GM21367 (cell line): ENCODE measurements around the gene EIF3L.

Source experiments
- ATAC-seq: cut with Tn5 transposase; IDR thresholded peaks from one replicate; pipeline ENCODE4 v1.9.1; 2021; ENCODE audit not compliant: unreplicated experiment

The EIF3L gene

DNA sequence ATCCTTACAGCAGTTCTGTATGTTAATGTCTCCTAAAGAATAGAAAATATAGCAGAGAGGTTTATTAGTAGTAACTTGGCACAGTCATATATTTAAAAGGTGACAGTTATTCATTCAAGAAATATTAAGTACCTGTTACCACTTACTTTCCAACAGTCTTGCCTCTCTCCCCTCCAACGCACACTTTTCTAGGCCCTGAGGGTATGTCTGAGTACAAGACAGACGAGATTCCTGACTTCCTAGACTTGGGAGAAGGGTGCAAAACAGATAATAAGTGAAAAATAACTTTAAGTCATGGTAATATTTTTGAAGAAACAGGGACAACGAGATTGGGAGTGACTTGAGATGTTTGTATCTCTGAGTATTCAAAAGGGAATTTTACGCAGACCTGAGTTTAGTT, 1.6 kb downstream of the EIF3L start:
- ATAC-seq, result no peak

DNA sequence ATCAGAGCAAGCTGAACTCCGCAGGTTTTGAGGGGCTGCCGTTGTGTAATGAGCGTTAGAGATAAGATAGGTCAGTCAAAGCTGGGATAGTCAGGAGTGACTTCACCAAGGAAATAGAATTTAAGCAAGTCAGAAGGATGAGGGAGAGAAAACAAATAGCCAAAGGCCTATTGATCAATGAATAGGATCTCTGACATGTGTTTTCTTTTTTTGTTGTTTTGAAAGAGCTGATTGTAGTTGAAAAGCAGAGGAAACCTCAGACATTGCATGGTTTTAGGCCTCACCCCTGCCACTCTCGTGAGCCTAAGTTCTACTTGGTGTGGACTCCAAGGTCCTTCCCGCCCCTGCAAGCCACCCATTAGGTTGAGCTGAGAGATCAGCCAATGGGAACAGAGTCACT, 3.2 kb downstream of the EIF3L start:
- ATAC-seq, result no peak

DNA sequence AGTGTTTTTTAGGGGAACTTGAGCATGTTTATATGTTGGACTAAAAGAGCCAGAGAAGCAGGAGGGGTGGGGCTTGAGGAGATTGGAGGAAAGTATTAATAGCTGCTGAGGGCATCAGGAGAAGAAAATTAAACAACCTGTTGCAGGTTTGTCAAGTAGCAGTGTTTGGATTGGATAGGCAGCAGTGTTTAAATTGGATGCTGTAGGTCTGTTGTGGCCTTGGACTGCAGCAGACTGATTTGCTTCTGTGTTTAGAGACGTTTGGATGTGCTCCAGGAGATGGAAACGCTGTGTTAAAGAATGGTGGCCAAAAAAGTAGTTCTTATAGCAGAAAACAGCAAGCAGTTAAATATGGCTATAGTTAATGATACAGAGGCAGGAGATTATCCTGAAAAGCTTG, 5.7 kb downstream of the EIF3L start:
- no peak for ATAC-seq

DNA sequence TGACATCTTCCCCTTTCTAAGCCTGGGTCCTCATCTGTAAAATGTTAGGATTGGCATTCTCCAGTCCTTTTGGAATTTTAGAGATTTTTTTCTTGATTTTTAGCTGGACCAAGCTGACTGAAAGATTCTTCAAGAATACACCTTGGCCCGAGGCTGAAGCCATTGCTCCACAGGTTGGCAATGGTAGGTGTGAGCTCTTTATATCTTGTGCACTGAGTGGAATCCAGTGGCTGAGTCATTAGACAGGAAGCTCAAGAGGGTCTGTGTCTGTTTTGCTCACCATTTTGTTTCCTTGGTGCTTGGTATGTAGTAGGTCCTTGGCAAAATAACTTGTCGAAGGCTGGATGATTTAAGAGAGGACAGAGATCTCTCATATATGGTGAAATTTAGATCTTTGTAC, 6.2 kb downstream of the EIF3L start:
- no peak for ATAC-seq

DNA sequence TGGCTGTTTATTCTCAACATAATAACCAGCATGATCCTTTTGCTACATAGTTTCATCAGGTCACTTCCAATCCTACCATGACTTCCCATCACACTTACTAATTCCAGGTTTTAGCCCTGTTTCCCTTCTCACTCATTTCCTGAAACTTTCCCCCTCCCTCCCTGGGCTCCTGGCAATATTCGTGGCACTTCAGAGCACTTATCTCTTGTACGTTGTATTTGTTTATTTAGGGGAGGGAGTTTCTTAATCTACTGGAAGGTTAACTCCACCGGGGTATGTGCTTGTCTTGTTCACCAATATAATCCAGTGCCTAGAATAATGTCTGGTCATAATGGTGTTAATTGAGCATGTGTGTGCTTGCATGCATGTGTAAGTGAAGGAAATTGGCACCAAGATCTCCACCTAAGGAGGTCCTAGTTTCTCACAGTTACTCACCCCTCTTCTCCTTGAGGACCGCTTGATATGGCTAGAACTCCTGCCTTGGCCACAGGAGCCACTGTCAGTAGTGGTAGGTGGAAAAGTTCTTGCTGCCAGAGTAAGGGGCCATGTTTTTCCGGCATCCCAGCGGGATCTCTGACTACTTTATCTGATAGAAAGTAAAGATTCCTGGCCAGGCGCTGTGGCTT, 11.7 kb downstream of the EIF3L start:
- ATAC-seq, result no peak

DNA sequence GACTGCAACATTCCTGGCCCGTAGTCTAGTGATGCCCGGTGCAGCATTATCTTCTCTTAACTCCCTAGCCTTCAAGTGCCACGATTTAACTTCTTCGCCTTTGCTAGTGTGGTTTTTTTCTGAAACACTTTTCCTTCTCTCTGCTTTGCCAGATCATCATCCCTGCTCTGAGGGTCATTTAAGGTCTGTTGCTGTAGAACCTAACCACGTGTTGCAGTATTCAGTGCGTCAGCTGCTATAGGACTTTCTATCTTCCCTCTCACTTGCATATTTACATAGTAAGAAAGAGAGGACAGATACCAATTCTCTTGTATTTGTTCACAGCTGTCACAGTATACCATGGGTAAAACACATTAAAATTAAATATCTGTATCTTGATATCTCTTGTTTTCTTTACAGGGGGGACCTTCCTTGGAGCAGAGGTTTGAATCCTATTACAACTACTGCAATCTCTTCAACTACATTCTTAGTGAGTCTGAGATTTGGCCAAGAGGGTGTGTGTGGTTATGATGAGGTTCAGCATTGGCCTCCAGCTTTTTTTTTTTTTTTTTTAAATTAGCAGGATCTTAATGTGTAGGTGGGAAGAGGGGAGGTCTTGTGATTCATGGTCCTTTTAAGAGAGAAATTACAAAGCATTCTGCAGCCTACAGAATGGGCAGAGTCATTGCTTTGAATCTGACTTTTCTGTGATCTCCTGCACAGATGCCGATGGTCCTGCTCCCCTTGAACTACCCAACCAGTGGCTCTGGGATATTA, 13.5 kb downstream of the EIF3L start:
- ATAC-seq, result no peak

DNA sequence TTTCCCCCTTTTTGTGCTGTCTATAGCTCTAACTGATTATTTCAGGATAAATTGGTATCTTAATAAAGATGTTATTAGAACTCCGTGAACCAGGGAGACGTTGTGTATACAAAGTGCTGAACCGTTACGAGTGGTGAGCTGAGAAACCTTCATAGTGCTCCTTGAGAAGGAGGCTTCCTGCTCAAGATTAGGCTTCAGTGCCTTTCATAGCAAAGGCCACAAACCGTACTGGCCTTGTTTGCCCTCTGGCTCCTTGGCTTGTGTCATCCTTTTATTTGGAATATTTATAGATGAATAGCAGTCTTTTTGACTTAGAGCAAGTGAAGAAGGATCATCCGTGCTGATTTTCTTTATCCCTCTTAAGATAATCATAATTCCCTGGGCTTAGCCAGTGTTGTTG, 16.3 kb downstream of the EIF3L start:
- no peak for ATAC-seq

DNA sequence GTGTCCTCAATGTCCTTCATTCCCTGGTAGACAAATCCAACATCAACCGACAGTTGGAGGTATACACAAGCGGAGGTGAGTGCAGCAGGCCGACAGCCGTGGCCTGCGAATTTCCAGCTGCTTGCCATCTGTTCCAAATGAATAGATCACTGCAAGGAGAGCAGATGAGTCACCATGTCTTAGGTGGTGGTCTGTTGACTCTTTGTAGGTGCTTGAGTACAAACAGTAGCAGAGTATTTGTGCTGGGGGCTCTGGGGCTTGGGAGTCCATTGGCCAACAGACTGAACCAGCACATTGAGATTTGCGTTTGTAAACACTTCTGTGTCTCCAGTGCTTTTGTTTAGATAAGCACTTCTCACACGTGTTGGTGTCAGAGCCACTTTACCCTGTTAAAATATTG, 21.1 kb downstream of the EIF3L start:
- ATAC-seq, result no peak

DNA sequence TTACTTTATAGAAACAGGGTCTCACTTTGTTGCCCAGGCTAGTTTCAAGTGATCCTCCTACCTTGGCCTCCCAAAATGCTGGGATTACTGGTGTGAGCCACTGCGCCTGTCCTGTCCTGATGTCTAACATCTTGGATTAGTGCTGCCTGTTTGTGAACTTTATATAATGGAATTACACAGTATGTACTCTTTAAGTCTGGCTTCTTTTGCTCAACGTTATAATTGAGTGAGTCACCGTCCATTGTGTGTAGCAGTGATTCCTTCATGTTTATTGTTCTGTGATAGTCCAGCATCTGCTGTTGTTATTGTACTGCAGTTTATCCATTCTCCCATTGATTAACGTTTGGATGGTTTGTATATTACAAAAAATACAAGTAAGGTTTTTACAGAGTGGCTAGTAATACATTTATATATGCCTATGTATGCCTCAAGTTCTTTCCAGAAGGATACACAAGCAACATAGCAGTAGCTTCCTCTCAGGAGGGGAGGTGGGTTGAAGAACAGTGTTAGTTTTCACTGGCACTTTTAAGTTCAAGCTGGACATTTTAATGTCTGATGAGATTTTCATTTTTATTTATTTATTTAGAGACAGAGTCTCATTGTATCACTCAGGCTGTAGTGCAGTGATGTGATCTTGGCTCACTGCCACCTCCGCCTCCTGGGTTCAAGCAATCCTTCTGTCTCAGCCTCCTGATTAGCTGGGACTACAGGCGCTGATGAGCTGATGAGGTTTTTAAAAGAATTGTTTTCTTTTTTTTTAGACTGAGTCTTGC, 31.6 kb downstream of the EIF3L start:
- ATAC-seq, result no peak

DNA sequence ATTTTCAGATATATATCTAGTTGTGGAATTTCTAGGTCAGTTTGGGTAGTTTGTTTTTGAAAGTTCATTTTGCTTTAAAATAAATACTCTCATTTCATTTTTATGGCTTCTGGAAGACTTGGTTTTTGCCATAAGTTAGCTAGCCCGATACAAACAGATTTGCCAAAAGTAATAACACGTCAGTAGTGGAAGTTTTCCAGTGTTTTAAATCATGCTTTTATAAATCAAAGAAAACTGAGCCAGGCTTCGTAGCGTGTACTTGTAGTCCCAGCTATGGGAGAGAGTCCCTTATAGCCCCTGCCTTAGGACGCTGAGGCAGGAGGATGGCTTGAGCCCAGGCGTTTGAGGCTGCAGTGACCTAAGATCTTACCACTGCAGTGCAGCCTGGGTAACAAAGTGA, 35.2 kb downstream of the EIF3L start:
- ATAC-seq, result no peak

DNA sequence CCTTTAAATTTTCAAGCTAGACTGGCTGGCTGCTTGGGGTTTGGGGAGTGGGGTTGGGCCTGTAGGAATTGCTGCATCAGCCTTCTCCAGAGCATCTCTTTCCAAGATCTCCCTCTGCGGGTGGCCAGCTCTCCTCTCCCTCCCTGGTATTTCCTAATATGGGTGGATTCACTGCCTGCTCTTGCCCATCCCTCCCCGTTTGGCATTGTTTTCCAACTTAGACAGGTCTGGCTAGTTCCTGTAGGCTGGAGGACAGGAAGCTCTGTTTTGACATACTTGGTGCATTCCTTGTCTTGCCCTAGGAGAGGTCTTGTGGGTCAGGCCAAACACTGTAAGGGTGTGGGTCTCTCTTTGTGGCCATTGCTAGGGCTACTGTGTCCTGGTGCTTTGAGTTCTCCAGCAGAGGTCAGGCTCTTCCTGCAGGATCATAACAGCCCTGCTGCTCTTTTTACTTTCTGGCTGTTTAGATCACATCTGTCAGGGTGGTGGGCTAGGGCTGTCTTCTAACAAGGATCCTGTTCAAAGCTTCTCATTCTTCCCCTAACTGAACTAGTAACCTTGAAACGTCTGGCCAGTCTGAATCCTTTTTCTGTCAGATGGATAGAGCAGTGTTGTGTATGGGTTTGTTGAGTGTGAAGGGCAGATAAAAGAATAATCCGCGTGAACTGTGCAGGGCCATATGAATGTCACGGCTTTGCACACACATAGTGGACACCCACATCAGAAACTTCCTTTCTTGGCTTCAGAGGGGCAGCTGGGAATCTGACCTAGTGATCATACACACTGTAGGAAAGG, 38.6 kb downstream of the EIF3L start:
- ATAC-seq, result no peak

DNA sequence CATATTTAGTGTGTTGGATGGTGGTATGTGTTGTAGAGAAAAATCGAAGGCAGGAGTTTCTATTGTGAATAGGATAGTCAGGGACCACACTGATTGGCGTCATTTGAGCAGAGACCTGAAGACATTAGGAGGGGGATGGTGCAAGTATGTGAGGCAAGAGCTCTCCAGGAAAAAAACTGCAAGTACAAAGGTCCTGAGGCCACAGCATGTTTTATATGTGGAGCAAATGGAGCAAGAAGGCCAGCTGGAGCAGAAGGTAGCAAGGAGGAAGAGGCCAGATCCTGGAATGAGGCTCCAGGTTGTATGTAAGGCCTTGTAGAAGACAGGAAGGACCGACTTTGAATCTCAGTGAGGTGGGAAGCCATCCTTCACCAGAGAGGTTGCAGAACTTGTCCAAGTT, 42.7 kb downstream of the EIF3L start:
- no peak for ATAC-seq

DNA sequence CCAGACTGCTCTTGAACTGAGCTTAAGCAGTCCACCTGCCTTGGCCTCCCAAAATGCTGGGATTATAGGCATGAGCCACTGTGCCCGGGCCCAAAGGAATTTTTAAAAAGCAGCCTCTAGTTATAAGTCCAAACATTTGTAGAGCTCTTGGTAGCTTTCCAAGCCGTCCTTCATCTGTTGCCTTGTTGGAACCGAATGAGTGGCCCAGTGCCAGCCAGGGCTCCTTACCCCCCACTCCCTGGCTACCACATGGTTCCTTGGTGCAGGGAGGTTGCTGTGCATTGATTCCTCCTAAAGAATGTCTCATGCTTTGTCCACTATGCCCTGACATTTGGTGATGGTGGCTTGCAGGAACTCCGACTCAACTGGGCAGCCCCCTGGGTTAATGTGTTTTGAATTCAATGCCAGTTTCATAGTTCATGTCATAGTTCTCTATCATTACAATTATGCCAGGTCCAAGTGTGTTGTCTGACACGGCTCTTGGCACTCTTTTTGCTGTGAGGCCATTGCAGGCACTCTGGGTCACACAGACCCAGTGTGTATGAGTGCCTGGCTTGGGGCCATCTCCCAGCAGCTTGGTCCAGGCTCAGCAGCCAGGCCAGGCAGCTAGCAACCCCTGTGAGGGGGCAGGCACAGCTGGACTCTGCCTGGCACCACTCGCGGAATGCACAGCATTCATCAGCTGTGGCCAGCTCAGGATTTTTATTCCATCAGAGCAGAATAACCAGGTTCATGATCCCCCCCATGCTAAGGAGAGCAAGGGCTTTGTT, 43.5 kb downstream of the EIF3L start:
- no peak for ATAC-seq

DNA sequence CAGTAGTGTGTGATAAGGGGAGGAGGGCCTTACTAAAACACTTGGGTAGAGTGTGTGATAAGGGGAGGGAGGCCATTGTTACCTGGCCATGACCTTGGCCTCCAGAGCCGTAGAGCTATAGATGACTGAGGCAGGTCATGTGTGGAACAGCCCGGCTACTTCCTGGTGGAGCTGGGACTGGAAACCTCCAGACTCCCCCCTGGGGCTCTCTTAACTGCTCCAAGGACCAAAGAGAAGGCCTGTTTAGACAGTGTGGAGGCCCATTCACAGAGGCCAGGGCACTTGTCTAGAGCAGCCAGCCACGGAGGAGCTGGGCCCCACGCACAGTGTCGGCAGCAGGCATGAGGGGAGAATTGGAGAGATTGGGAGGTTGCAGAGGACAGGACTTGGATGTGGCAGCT, 44.4 kb downstream of the EIF3L start:
- no peak for ATAC-seq

DNA sequence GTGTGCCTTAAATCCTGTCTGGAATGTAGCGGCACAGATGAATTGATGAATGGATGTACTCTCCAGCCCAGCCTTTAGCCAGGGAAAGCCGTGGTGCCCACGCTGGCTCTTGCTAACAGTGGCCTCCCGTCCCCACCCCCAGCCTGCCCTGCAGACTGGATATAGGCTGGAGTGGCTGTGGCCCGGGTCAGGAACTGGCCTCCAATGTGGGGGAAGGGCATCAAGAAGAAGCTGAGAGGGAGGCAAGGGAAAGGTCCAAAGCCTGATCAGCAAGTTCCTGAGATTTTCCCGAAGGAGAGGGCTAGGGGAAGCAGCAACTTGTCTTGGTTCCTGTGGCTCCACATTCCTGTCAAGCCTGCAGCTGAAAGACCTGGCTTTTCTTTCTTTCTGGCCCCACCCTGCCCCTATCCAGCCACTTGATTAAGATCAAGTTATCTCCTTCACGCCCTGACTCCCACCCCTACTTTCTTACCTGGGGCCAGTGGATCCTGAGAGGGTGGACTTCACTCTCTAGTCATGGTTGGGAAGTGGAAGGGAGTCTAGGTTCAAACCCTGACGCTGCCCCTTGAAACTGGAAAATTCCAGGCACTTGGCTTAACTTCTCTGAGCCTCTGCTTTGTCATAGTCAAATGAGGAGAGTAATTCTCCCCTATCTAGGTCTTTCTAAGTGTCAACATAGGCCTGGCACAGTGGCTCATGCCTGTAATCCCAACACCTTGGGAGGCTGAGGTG, 45.9 kb downstream of the EIF3L start:
- no peak for ATAC-seq

DNA sequence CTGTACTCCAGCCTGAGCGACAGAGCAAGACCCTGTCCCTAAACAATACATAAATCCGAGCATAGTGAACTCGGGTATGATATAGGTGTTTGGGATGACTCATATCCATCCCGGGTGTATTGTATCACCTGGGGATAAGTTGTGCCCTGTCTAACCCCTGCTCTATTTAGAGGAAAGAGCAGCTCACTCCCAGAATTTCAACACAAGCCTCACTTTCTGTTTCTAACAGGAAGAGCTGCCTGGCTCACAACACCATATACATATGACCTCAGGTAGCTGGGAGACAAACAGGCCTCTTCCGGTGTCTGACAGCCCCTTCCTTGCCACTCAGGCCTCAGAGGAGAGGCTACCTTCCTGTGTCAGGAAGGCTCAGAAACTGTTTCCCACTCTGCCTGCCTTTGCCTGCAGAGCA, 47.0 kb downstream of the EIF3L start:
- peak; percentile 49 for ATAC-seq

DNA sequence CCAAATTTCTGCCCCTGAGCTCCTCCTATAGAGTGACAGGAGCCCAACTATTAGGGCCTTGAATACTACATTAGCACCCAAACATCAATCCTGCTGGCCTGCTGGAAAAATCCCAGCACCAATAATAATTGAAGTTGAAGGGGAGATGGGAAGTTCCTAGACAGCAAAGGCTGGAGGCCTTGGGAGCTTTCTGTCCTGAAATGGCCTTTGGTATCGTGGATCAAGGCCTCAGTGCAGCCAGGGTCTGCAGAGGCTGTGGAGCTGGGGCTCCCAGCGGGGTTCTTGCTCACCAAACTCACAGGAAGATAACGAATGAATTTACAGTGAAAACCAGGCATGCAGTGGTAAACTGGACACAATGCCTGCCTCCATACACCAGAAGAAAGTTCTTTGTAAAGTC, 47.7 kb downstream of the EIF3L start:
- no peak for ATAC-seq

DNA sequence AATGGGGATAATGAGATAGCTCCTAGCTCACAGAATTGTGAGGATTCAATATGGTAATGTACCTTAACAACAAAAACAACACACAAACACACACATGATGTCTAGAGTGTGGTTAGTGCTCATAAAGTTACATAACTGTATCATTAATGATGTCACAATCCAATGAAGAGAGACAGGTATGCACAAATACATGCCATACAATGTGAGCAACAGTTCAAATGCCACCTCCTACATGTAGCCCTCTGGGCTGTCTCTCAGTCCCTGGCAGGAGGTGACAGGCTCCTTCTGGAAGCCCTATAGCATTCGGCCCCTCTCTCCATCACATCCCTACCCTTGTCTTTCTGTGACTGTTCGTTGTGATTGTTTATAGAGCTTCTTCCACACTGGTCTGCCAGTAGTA, 48.6 kb downstream of the EIF3L start:
- ATAC-seq, result no peak

DNA sequence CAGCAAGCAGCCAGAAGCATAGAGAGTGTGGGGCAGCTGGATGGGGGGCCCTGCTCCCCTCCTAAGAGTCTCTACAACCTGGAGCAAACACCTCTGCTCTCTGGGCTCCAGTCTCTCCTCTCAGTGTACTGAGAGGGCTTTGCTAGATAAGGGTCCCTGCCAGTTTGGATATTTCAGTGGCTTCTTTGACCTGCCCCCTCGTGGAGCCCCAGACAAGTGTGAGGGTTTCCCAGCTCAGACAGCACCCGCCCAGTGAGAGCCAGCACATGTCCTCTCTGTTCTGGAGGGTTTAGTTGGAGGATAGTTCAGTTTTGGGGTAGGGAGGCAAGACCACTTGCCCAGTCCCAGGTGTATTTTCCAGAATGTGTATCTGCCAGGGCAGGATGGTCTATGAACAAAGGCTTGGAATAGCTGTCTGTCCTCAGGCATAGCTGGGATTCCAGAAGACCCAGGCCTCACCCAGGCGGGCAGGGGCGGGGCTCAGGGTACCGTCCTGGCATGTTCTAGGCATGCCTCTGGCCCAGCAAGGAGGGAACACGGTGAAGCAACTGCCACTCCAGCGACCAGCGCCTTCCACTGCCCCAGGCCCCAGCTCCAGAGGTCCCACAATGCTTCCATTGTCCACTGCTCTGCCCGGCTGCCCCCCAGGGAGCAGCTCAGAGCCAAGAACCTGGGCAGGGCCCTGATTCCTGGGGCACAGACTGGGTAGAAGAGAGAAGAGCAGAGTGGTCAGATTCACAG, 49.4 kb downstream of the EIF3L start:
- no peak for ATAC-seq
